Activated CD4-positive, alpha-beta memory T cell treated with anti-CD3 and anti-CD28 coated beads for 36 hours (primary cell): ENCODE data around the gene CALHM2. TPM values are rescaled to one million over a fixed set of nuclear protein-coding genes. Genes with fewer than 3 reads are reported as not detected.

Source experiments
- CTCF ChIA-PET: fragments of 350-600 bp; sonication (Branson Sonifier 250); formaldehyde crosslinking; loops from one replicate; lab custom pipeline; 2021; ENCODE audit warnings: antibody characterized with exemption, inconsistent platforms; lab: Charles Lee
- POLR2A ChIA-PET: fragments of 350-600 bp; sonication (Branson Sonifier 250); formaldehyde crosslinking; loops from one replicate; lab custom pipeline; 2021; ENCODE audit warnings: antibody characterized with exemption; lab: Charles Lee
- DNase-seq: peaks from one replicate; pipeline ENCODE4 v3.0.0-alpha.2; 2020
- H3K27ac Mint-ChIP-seq: one replicate; pipeline ENCODE4 v1.8.0; 2021; ENCODE audit warnings: mixed read lengths
- H3K27me3 Mint-ChIP-seq: one replicate; pipeline ENCODE4 v1.8.0; 2021; ENCODE audit warnings: mixed read lengths
- H3K36me3 Mint-ChIP-seq: one replicate; pipeline ENCODE4 v1.8.0; 2021; ENCODE audit warnings: mixed read lengths
- H3K4me1 Mint-ChIP-seq: one replicate; pipeline ENCODE4 v1.8.0; 2021; ENCODE audit warnings: low read depth, mixed read lengths
- H3K4me3 Mint-ChIP-seq: one replicate; pipeline ENCODE4 v1.8.0; 2021; ENCODE audit warnings: mild to moderate bottlenecking, mixed read lengths
- H3K9me3 Mint-ChIP-seq: one replicate; pipeline ENCODE4 v1.8.0; 2021; ENCODE audit warnings: mixed read lengths
- intact Hi-C: fragments of 100-400 bp; cut with micrococcal nuclease; formaldehyde crosslinking; loops from one replicate; pipeline ENCODE4 v1.15.1; 2023
- total RNA-seq, 2 experiments: library from RNA; stranded (reverse); gene quantifications; one replicate each; pipeline ENCODE4 v1.2.3, GENCODE V29; 2021

The CALHM2 gene
- total RNA-seq, 2 experiments from 2014 or later: 21.6 to 22.5 TPM

DNA sequence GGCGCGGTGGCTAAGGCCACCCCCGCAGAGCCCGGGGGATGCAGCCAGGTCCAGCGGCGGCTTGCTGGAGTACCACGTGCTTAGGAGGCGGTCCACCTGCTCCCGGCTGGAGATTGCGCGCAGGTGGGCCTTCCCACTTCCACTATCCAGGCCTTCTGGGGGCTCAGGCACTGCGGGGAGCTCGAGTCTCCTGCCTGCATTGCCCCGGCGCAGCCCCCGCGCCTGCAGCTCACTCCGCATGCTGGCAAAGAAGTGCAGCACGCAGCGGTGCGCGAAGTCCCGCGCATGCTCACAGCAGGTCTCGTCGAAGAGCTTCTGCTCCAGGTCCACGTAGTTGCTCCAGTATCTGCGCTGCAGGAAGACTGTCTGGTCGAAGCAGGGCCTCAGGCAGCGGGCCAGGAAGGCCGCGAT lies 21.1 kb upstream of the CALHM2 start:
- Mint-ChIP-seq H3K4me3 (no peak overlapping the region), H3K9me3 (no peaks in the 10 kb centered on the region), H3K27ac (no peak overlapping the region), H3K4me1 (peaks cover 24% of the 10 kb centered on the region), H3K36me3 (no peaks in the 10 kb centered on the region), H3K27me3 (no peaks in the 10 kb centered on the region)
- no peak for DNase-seq
- intact Hi-C loops: no loop called here
- CTCF ChIA-PET: no interaction called here
- POLR2A ChIA-PET: interaction anchor here (1.5 kb wide), 1 partner anchor 20 kb away, joined by 3 read pairs; no protein-coding TSS in a partner anchor

DNA sequence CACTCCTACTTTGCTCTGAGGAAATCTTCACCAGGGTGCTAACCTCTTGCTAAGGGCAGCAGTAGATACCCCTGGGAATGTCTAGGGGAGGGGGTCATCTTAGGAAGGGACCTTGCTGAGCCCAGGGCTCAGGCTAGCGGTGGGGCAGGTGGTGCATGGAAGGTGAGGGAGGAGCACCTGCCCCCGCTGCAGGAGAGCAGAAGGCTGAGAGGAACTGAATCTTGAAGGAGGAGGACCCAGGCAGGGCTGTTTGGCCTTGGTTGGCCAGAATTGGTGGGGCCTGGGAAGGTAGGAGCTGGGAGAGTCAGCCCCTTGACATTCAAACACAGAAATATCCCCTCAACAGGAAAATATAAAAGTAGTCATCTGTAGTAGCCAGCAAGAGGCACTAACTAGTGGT lies 19.8 kb upstream of the CALHM2 start:
- Mint-ChIP-seq H3K27ac (peak overlapping the region; percentile 66), H3K27me3 (no peaks in the 10 kb centered on the region), H3K4me3 (peak overlapping the region; percentile 3), H3K36me3 (no peaks in the 10 kb centered on the region), H3K4me1 (peaks cover 28% of the 10 kb centered on the region), H3K9me3 (no peaks in the 10 kb centered on the region)
- no peak for DNase-seq
- intact Hi-C loops: no loop called here
- ChIA-PET POLR2A (interaction anchor here (1.5 kb wide), 1 partner anchor 19 kb away, joined by 3 read pairs; no protein-coding TSS in a partner anchor), CTCF (interaction anchor here (0.9 to 1.7 kb wide), 4 partner anchors 9 to 120 kb away, joined by 3 to 4 read pairs (median 4); no protein-coding TSS in a partner anchor)

DNA sequence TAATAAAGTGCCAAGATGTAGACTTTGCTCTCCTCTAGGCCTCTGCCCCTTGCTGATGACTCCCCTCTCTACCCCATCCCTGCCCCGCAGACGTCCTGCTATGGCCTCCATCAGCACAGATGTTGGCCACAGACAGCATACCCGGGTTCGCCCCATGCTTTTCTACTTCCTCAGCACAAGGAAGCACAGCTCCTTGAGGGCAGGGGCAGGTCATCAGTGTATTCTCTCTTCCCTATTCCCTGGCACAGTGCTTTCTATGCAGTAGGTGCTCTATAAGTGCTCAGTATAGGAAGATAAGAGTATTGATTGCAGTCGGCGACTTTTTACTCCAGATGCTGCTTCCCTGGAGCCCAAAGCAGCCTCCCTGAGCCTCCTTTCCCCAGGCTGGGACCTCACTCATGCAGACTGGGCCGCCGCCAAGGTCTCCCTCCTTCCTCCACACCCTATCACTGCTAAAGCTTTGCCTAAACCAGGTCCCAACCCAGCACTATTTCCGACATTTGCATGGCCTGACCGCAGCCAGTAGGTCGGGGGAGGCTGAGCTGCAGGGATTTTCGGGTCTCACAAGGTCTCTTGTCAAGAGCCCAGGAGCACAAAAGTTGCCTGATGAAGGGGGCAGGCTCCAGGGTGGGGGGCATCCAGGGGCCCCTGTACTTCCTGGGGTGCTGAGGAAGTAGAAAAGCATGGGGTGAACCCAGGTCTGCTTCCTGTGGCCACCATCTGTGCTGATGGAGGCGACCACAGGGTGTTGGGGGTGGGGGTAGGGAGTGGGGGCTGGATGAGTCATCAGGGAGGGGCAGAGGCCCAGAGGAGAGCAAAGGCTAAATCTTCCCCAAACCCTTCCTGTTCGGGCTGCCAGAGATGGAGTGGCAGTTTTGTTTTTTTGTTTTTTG lies 18.8 kb upstream of the CALHM2 start:
- intact Hi-C loops: loop anchor here (1.0 kb wide), 2 partner anchors 19 to 42 kb away; partner anchors contain the start of gene CALHM2
- CTCF ChIA-PET: interaction anchor here (0.9 to 1.7 kb wide), 4 partner anchors 14 to 121 kb away, joined by 3 to 4 read pairs (median 4); no protein-coding TSS in a partner anchor
- Mint-ChIP-seq H3K36me3 (no peaks in the 10 kb centered on the region), H3K27me3 (no peaks in the 10 kb centered on the region), H3K4me3 (peak overlapping the region; percentile 0), H3K27ac (peak overlapping the region; percentile 74), H3K9me3 (no peaks in the 10 kb centered on the region), H3K4me1 (peaks cover 24% of the 10 kb centered on the region)
- DNase-seq: peak; percentile 87
- POLR2A ChIA-PET: interaction anchor here (1.0 kb wide), 1 partner anchor 19 kb away, joined by 3 read pairs; the partner anchor contains the start of gene CALHM2

DNA sequence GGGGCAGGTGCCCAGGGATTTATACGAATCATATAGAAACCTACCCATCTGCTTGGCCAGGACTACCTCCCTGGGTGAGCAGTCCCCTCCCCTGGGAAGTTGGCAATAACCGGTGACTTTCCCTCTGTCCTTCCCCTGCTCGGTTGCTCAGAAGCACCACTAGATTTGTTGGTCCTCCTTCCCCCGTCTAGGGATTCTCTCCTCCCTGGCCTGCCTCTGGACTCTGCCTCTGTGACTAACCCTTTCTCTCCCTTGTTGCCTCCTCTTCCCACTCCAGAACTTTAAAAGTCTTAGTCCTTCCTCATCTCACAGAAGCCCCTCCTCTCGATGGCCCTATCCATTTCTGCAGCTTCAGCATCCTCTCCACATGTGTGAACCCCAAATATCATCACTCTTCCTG lies 17.0 kb upstream of the CALHM2 start:
- no peak overlapping the region for H3K4me3 Mint-ChIP-seq
- H3K27me3 Mint-ChIP-seq: no peaks in the 10 kb centered on the region
- CTCF ChIA-PET: interaction anchor here (1.2 kb wide), 1 partner anchor 17 kb away, joined by 3 read pairs; no protein-coding TSS in a partner anchor
- H3K36me3 Mint-ChIP-seq: no peaks in the 10 kb centered on the region
- no peak overlapping the region for H3K27ac Mint-ChIP-seq
- H3K4me1 Mint-ChIP-seq: peaks cover 24% of the 10 kb centered on the region
- POLR2A ChIA-PET: no interaction called here
- no peaks in the 10 kb centered on the region for H3K9me3 Mint-ChIP-seq
- DNase-seq: no peak
- intact Hi-C loops: no loop called here

DNA sequence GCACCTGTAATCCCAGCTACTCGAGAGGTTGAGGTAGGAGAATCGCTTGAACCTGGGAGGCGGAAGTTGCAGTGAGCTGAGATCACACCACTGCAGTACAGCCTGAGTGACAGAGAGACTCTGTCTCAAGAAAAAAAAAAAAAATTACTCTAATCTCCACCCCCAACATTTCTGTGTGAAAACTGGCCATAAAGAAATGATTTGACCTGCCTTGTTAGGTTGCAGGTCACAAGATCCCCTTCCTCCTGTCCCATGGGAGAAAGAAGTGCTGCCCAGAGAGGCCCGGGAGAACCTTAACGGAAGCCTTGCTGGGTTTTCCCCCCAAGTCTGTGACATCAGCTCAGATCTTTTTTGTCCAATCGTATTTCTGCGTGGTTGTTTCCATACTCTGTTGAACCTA lies 15.2 kb upstream of the CALHM2 start:
- H3K4me3 Mint-ChIP-seq: no peak overlapping the region
- ChIA-PET POLR2A (no interaction called here), CTCF (no interaction called here)
- H3K4me1 Mint-ChIP-seq: peaks cover 22% of the 10 kb centered on the region
- no peaks in the 10 kb centered on the region for H3K27me3 Mint-ChIP-seq
- no peak for DNase-seq
- no peaks in the 10 kb centered on the region for H3K9me3 Mint-ChIP-seq
- H3K27ac Mint-ChIP-seq: peak overlapping the region; percentile 61
- intact Hi-C loops: no loop called here
- H3K36me3 Mint-ChIP-seq: no peaks in the 10 kb centered on the region

DNA sequence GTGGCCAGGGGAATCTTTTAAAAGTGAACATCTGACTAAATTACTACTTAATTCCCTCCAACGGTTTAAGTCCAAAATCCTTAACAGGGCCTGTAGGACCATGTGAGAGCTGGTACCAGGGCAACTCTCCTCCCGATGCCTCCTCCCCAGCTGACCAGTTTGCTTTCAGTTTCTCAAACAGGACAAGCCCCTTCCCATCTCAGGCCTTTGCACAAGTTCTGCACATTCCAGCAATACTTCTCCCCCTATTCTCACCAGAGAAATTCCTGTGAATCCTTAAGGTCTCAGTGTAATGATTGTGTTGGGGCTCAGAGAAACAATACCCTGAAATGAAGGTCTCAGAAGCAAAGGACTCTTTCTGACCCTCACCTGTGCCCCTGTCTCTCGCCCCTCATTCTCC lies 14.6 kb upstream of the CALHM2 start:
- no peak overlapping the region for H3K27ac Mint-ChIP-seq
- DNase-seq: no peak
- no peaks in the 10 kb centered on the region for H3K36me3 Mint-ChIP-seq
- H3K4me1 Mint-ChIP-seq: peaks cover 17% of the 10 kb centered on the region
- no peaks in the 10 kb centered on the region for H3K9me3 Mint-ChIP-seq
- ChIA-PET CTCF (no interaction called here), POLR2A (no interaction called here)
- no peak overlapping the region for H3K4me3 Mint-ChIP-seq
- intact Hi-C loops: no loop called here
- no peaks in the 10 kb centered on the region for H3K27me3 Mint-ChIP-seq

DNA sequence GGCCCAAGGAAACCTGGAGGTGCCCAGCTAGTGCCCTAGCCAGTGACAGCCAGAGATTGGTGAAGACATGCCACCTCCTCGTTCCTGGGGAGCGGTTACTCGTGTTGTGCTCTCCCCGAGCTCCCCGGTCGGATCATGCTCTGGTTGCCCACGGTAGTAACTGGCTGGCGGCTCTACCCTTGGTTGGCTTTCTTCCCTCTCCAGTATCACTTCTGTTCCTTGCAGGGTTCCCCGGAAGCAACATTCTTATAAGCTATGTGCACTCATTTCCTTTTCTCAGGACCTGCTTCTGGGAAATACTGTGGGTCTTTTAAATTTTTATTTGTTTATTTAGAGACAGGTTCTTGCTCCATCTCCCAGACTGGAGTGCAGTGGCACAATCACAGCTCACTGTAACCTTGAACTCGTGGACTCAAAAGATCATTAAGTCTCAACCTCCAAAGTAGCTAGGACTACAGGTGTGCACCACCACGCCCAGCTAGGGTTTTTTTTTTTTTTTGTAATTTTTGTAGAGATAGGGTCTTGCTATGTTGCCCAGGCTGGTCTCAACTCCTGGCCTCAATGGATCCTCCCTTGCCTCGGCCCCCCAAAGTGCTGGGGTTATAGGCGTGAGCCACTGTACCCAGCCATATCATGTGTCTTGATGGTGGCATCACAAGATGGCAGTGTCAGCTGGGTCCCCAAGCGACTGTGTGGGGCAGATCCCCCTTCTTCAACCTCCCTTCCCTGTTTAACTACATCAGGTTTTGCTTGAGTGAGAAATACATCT lies 13.4 kb upstream of the CALHM2 start:
- intact Hi-C loops: no loop called here
- Mint-ChIP-seq H3K4me3 (no peak overlapping the region), H3K27ac (no peak overlapping the region), H3K9me3 (no peaks in the 10 kb centered on the region), H3K27me3 (no peaks in the 10 kb centered on the region), H3K4me1 (peaks cover 8% of the 10 kb centered on the region), H3K36me3 (no peaks in the 10 kb centered on the region)
- DNase-seq: no peak
- CTCF ChIA-PET: interaction anchor here (1.9 kb wide), 1 partner anchor 10 kb away, joined by 6 read pairs; no protein-coding TSS in a partner anchor
- POLR2A ChIA-PET: no interaction called here

DNA sequence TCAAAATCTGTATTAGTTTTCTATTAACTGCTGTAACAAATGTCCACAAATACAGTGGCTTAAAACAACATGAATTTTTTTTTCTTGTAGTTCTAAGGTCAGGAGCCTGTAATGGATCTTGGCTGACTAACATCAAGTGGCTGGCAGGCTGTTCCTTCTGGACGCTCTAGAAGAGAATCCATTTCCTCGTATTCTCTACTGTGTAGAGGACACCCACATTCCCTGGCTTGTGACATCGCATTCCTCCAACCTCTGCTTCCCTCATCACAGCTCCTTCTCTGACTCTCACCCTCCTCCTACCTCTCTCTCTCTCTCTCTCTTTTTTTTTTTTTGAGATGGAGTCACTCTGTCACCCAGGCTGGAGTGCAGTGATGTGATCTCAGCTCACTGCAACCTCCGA lies 11.3 kb upstream of the CALHM2 start:
- POLR2A ChIA-PET: interaction anchor here (0.6 kb wide), 1 partner anchor 14 kb away, joined by 3 read pairs; no protein-coding TSS in a partner anchor
- no peak overlapping the region for H3K4me3 Mint-ChIP-seq
- DNase-seq: no peak
- H3K36me3 Mint-ChIP-seq: no peaks in the 10 kb centered on the region
- intact Hi-C loops: no loop called here
- peaks cover 9% of the 10 kb centered on the region for H3K4me1 Mint-ChIP-seq
- no peaks in the 10 kb centered on the region for H3K9me3 Mint-ChIP-seq
- CTCF ChIA-PET: interaction anchor here (1.8 kb wide), 1 partner anchor 23 kb away, joined by 4 read pairs; no protein-coding TSS in a partner anchor
- H3K27ac Mint-ChIP-seq: no peak overlapping the region
- H3K27me3 Mint-ChIP-seq: no peaks in the 10 kb centered on the region

DNA sequence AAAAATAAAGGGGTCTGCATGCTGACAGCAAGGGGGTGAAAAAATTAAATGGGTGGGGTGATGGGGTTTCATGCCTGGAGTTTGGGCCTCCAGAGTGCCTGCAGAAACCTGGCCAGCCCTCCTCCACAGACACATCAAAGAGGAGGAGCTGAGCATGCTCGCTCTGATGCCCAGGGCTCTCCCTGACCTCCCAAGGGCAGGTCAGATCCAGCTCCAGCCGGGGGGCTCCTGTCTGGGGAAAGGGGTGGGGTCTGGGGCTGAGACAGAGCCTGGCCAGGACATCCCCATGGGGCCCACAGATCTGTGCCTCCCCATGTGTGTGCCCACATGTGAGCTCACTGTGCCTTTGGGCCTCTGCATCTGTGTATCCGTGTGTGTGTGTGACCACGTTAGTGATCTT lies 7.4 kb upstream of the CALHM2 start:
- no peak overlapping the region for H3K27ac Mint-ChIP-seq
- no peaks in the 10 kb centered on the region for H3K36me3 Mint-ChIP-seq
- no peaks in the 10 kb centered on the region for H3K27me3 Mint-ChIP-seq
- H3K4me1 Mint-ChIP-seq: peaks cover 5% of the 10 kb centered on the region
- intact Hi-C loops: no loop called here
- CTCF ChIA-PET: no interaction called here
- no peak overlapping the region for H3K4me3 Mint-ChIP-seq
- DNase-seq: no peak
- H3K9me3 Mint-ChIP-seq: no peaks in the 10 kb centered on the region
- POLR2A ChIA-PET: no interaction called here

DNA sequence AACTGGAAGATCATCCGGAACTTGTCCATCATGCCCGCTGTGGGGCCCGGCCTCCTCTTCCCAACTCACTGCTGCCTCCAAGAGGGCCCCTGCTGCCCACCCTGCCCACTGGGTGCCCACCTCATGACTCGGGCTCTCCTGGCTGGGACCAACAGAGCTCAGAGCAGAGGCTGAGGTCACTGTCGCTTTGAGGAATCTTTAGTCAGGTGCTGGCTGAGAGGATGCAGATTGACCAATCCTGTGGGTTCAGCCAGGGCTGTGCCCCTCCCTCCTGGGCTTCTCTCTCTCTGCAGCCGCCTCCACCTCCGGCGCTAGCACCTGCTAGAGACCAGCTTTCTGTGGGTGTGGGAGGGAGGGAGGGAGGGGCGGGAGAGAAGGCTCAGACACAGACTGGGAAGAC lies 6.5 kb upstream of the CALHM2 start, which contains the start of gene CALHM1:
TSS of gene CALHM1 (minus strand) at position 181 of the 400 bp plus-strand sequence. CDS start at position 32, 149 bp downstream.
- no peaks in the 10 kb centered on the region for H3K9me3 Mint-ChIP-seq
- H3K27ac Mint-ChIP-seq: no peak within 1 kb of the TSS
- peaks cover 6% of the 10 kb centered on the region for H3K4me1 Mint-ChIP-seq
- no peaks in the 10 kb centered on the region for H3K36me3 Mint-ChIP-seq
- ChIA-PET CTCF (no interaction called here), POLR2A (no interaction called here)
- H3K27me3 Mint-ChIP-seq: no peaks in the 10 kb centered on the region
- DNase-seq: peak; percentile 31
- no peak within 1 kb of the TSS for H3K4me3 Mint-ChIP-seq
- intact Hi-C loops: no loop called here

DNA sequence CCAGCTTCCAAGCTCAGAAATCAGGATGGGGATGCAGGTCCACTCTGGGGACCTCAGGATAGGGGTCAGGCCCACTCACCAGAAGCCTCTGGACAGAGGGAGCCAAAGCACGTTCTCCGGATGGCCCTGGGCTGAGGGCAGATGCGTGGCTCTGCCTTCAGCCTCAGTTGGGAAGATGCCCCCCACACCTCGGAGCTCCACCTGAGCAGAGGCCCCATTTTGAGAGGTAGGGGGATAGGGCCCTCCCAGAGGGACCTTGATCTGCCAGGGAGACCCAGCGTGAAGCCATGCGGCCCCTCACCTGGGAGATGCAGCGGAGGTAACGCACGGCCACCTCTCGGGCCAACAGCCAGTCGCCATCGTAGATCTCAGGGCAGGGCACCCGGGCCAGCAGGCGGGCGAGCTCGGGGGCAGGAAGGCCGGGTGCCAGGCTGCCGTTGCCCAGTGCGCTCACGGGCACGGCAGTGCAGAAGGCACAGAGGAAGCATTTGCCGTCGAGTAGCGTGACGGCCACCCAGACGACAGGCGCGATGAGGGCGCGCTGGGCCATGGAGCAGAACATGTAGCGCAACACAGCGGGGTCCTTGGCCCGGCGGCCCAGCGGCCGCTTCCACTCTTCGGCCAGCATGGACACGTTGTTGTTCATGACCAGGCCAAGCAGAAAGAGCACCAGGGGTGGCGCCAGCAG lies 5.9 kb upstream of the CALHM2 start:
- H3K27ac Mint-ChIP-seq: no peak overlapping the region
- POLR2A ChIA-PET: no interaction called here

More for the DNA sequence above, 5.9 kb upstream of the CALHM2 start:
- Mint-ChIP-seq H3K4me3 (no peak overlapping the region), H3K9me3 (no peaks in the 10 kb centered on the region), H3K27me3 (no peaks in the 10 kb centered on the region), H3K36me3 (no peaks in the 10 kb centered on the region), H3K4me1 (peaks cover 10% of the 10 kb centered on the region)
- DNase-seq: no peak
- CTCF ChIA-PET: no interaction called here
- intact Hi-C loops: no loop called here
